ENCODE results near the gene SNAP91.
"Not testable (repeated sequence)": the region's sequence is repeated elsewhere in the genome, so short reads cannot be mapped to it uniquely, and the experiment has no call there.

SNAP91 gene

GRCh38 chr6:83615025-83615999 lies 93.6 kb downstream of the SNAP91 start:
- DNase-seq: peak; percentile 38

- no peak for DNase-seq
These were observed 95.5 kb downstream of the SNAP91 start for GRCh38 chr6:83613378-83613777.

- no peak for DNase-seq
These were observed 99.7 kb downstream of the SNAP91 start for GRCh38 chr6:83609248-83609647.

GRCh38 chr6:83605517-83605916 lies 103.4 kb downstream of the SNAP91 start:
- no peak for DNase-seq

GRCh38 chr6:83603551-83603950 lies 105.3 kb downstream of the SNAP91 start:
- no peak for DNase-seq

- no peak for DNase-seq
These were observed 107.8 kb downstream of the SNAP91 start for GRCh38 chr6:83601119-83601518.

GRCh38 chr6:83600459-83600858 lies 108.4 kb downstream of the SNAP91 start:
- DNase-seq: no peak

GRCh38 chr6:83597511-83597910 lies 111.4 kb downstream of the SNAP91 start:
- peak; percentile 34 for DNase-seq

GRCh38 chr6:83597051-83597450 lies 111.8 kb downstream of the SNAP91 start:
- peak; percentile 37 for DNase-seq

- no peak for DNase-seq
These were observed 114.0 kb downstream of the SNAP91 start for GRCh38 chr6:83594941-83595340.

GRCh38 chr6:83593395-83593785 lies 115.5 kb downstream of the SNAP91 start:
- DNase-seq: no peak

GRCh38 chr6:83592770-83593394 lies 116.0 kb downstream of the SNAP91 start:
- DNase-seq: no peak

- DNase-seq: no peak
These were observed 118.5 kb downstream of the SNAP91 start for GRCh38 chr6:83590416-83590815.

- DNase-seq: no peak
These were observed 119.8 kb downstream of the SNAP91 start for GRCh38 chr6:83589076-83589475.

- no peak for DNase-seq
These were observed 130.8 kb downstream of the SNAP91 start for GRCh38 chr6:83578057-83578456.

GRCh38 chr6:83574783-83575182 lies 134.1 kb downstream of the SNAP91 start:
- no peak for DNase-seq

GRCh38 chr6:83571663-83572185 lies 137.2 kb downstream of the SNAP91 start:
- DNase-seq: not testable (repeated sequence)

- no peak for DNase-seq
These were observed 149.9 kb downstream of the SNAP91 start for GRCh38 chr6:83558975-83559374.

- DNase-seq: no peak
These were observed 152.0 kb downstream of the SNAP91 start for GRCh38 chr6:83556871-83557270.

GRCh38 chr6:83551748-83552147 lies 157.2 kb downstream of the SNAP91 start:
- DNase-seq: not testable (repeated sequence)

GRCh38 chr6:83550482-83550881 lies 158.4 kb downstream of the SNAP91 start:
- DNase-seq: not testable (repeated sequence)

- no peak for DNase-seq
These were observed 162.3 kb downstream of the SNAP91 start for GRCh38 chr6:83546636-83547035.

- DNase-seq: no peak
These were observed 169.2 kb downstream of the SNAP91 start for GRCh38 chr6:83539678-83540077.

All from retina (tissue), 1 donor.